ENCODE data around the gene TP73.

- TF ChIP-seq ZNF274 (IDR thresholded peaks at IDR 0.05; ENCODE audit: low read depth, low read length) (no peak), SUZ12 (IDR thresholded peaks at IDR 0.05; ENCODE audit: extremely low read depth, insufficient read depth, insufficient read length) (no peak), YY1 (IDR thresholded peaks at IDR 0.05; ENCODE audit: insufficient read depth, insufficient read length) (no peak)
Observed at GRCh38 chr1:3745071-3745470, 92.8 kb downstream of the TP73 start.
